Tibial nerve (tissue), 4 donors: ENCODE data around the gene TLR5.

ENCODE experiments used
- CTCF ChIP-seq, 5 experiments: fragments of 200-600 bp in 3 of 5; fragments of 450-650 bp in 2 of 5; sonication (generic) in 3 of 5; IDR thresholded peaks; one replicate each; pipeline ENCODE4 v1.5.1; 2016 to 2019; ENCODE audit warnings: antibody characterized with exemption in 5 of 5, mild to moderate bottlenecking in 3 of 5, moderate library complexity in 2 of 5
- EP300 ChIP-seq, 2 donors: sonication (generic); formaldehyde crosslinking; IDR thresholded peaks; one replicate each; pipeline ENCODE4 v1.6.1; 2017; ENCODE audit warnings: antibody characterized with exemption in 2 of 2, mild to moderate bottlenecking in 1 of 2
- POLR2A ChIP-seq, 2 donors: fragments of 450-650 bp; IDR thresholded peaks; one replicate each; pipeline ENCODE4 v1.6.1; 2017; ENCODE audit warnings: antibody characterized with exemption in 2 of 2, mild to moderate bottlenecking in 2 of 2, moderate library complexity in 2 of 2

DNA sequence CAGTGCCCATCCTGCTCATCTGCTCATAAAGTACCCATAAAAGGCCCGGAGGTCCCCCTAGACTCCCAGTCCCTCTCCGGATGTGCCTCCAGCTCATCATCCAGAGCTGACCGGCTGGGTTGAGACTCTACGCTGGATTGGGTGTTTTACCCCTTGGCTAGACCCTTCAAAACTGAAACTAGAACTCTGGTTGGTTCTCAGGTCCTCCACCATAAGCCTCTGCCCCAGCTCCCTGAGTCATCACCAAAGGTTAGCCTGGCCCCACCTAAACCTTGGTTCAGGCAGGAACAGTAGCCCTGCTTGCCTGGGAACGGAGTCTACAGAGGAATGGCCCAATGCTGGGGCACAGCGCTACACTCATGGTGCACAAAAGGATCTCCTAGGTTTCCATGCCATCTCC is 75.1 kb downstream of the TLR5 start:
- TF ChIP-seq POLR2A (IDR thresholded peaks at IDR 0.05) (no peak), CTCF (IDR thresholded peaks at IDR 0.05) (no peak), EP300 (IDR thresholded peaks at IDR 0.05) (no peak)
